HG03575 (cell line): ENCODE results near the gene MMP24OS.

ENCODE experiments used
- ATAC-seq: cut with Tn5 transposase; IDR thresholded peaks from one replicate; pipeline ENCODE4 v1.9.1; 2021; ENCODE audit not compliant: unreplicated experiment, insufficient number of reproducible peaks, low FRiP score; ENCODE audit errors: extremely low read depth

Gene MMP24OS

GRCh38 chr20:35281506-35282101 is 3.7 kb upstream of the MMP24OS start:
- ATAC-seq: no peak

- ATAC-seq: no peak
These were observed 2.6 kb upstream of the MMP24OS start for GRCh38 chr20:35280523-35280922.

- no peak for ATAC-seq
These were observed 1.7 kb upstream of the MMP24OS start for GRCh38 chr20:35279533-35280174.

GRCh38 chr20:35279040-35279439 is 1.1 kb upstream of the MMP24OS start:
- no peak for ATAC-seq

GRCh38 chr20:35277127-35277526 is 795 bp downstream of the MMP24OS start:
- ATAC-seq: no peak

GRCh38 chr20:35276408-35276807 is 1.5 kb downstream of the MMP24OS start:
- no peak for ATAC-seq

- no peak for ATAC-seq
These were observed 2.1 kb downstream of the MMP24OS start for GRCh38 chr20:35275741-35276251.

- no peak for ATAC-seq
These were observed 3.5 kb downstream of the MMP24OS start for GRCh38 chr20:35274172-35275092.

- no peak for ATAC-seq
These were observed 4.3 kb downstream of the MMP24OS start for GRCh38 chr20:35273449-35274171.

GRCh38 chr20:35271904-35272303 is 6.0 kb downstream of the MMP24OS start:
- ATAC-seq: no peak

GRCh38 chr20:35271073-35271882 is 6.6 kb downstream of the MMP24OS start:
- ATAC-seq: no peak

- no peak for ATAC-seq
These were observed 7.7 kb downstream of the MMP24OS start for GRCh38 chr20:35270021-35270902.

- ATAC-seq: no peak
These were observed 8.7 kb downstream of the MMP24OS start for GRCh38 chr20:35269055-35269781.

- no peak for ATAC-seq
These were observed 10.8 kb downstream of the MMP24OS start for GRCh38 chr20:35267092-35267491.

GRCh38 chr20:35264755-35265154 is 13.2 kb downstream of the MMP24OS start:
- ATAC-seq: no peak

- no peak for ATAC-seq
These were observed 14.2 kb downstream of the MMP24OS start for GRCh38 chr20:35263532-35264341.
